ENCODE results near the gene PRKAG2. TPM values are rescaled to one million over a fixed set of nuclear protein-coding genes. Genes with fewer than 3 reads are reported as not detected.

The PRKAG2 gene
- total RNA-seq, 1 donor from 2014 or later, result 13.5 TPM

GRCh38 chr7:151519765-151520418 lies 357.0 kb downstream of the PRKAG2 start, which contains the start of gene RHEB:
Gene RHEB, minus strand, starts transcription at chr7:151519895. Its CDS starts 384 bp downstream, at chr7:151519511.
- peak; percentile 100 for DNase-seq (ENCODE audit: low read depth in 2 of 2)

- DNase-seq (ENCODE audit: low read depth in 2 of 2), result peak; percentile 36 to 51
Observed at GRCh38 chr7:151518947-151519764, 357.8 kb downstream of the PRKAG2 start.

GRCh38 chr7:151518105-151518946 lies 358.6 kb downstream of the PRKAG2 start:
- peak; percentile 55 to 90 for DNase-seq (ENCODE audit: low read depth in 2 of 2)

- no peak for DNase-seq (ENCODE audit: low read depth in 2 of 2)
Observed at GRCh38 chr7:151517601-151518104, 359.3 kb downstream of the PRKAG2 start.

GRCh38 chr7:151515276-151515565 lies 361.7 kb downstream of the PRKAG2 start:
- no peak for DNase-seq (ENCODE audit: low read depth in 2 of 2)

- peak in 1 of 2 donors; percentile 28 for DNase-seq (ENCODE audit: low read depth in 2 of 2)
Observed at GRCh38 chr7:151514461-151515275, 362.2 kb downstream of the PRKAG2 start.

GRCh38 chr7:151513133-151513532 lies 363.8 kb downstream of the PRKAG2 start:
- no peak for DNase-seq (ENCODE audit: low read depth in 2 of 2)

GRCh38 chr7:151512353-151512752 lies 364.6 kb downstream of the PRKAG2 start:
- DNase-seq (ENCODE audit: low read depth in 2 of 2), result peak in 1 of 2 donors; percentile 62

GRCh38 chr7:151511946-151512345 lies 365.0 kb downstream of the PRKAG2 start:
- no peak for DNase-seq (ENCODE audit: low read depth in 2 of 2)

- DNase-seq (ENCODE audit: low read depth in 2 of 2), result no peak
Observed at GRCh38 chr7:151511270-151511669, 365.6 kb downstream of the PRKAG2 start.

- peak in 1 of 2 donors; percentile 4 for DNase-seq (ENCODE audit: low read depth in 2 of 2)
Observed at GRCh38 chr7:151509670-151510333, 367.1 kb downstream of the PRKAG2 start.

- no peak for DNase-seq (ENCODE audit: low read depth in 2 of 2)
Observed at GRCh38 chr7:151508991-151509390, 367.9 kb downstream of the PRKAG2 start.

GRCh38 chr7:151507806-151508205 lies 369.1 kb downstream of the PRKAG2 start:
- peak; percentile 20 to 67 for DNase-seq (ENCODE audit: low read depth in 2 of 2)

GRCh38 chr7:151506901-151507382 lies 370.0 kb downstream of the PRKAG2 start:
- no peak for DNase-seq (ENCODE audit: low read depth in 2 of 2)

Other genes starting within 250 kb of the PRKAG2 start
- gene GALNTL5, start 79.3 kb upstream of the PRKAG2 start, total RNA-seq, result not detected in 2 replicates
- 27.5 and 39.3 TPM in 2 replicates for gene GALNT11, start 148.6 kb upstream of the PRKAG2 start, total RNA-seq